Body of pancreas (tissue), 4 donors: Measurements from ENCODE around the gene KCNQ4.

Experiments
- POLR2A ChIP-seq, 3 donors: fragments of 450-650 bp; IDR thresholded peaks; one replicate each; pipeline ENCODE4 v1.6.1; 2016; ENCODE audit warnings: antibody characterized with exemption in 3 of 3, mild to moderate bottlenecking in 2 of 3
- TF ChIP-seq, protein P1 (sequence below), 7 experiments: fragments of 450-650 bp in 4 of 7; fragments of 200-600 bp in 3 of 7; sonication (generic) in 3 of 7; IDR thresholded peaks; one replicate each; pipeline ENCODE4 v1.5.1; 2016 to 2019; ENCODE audit warnings: antibody characterized with exemption in 7 of 7

DNA sequence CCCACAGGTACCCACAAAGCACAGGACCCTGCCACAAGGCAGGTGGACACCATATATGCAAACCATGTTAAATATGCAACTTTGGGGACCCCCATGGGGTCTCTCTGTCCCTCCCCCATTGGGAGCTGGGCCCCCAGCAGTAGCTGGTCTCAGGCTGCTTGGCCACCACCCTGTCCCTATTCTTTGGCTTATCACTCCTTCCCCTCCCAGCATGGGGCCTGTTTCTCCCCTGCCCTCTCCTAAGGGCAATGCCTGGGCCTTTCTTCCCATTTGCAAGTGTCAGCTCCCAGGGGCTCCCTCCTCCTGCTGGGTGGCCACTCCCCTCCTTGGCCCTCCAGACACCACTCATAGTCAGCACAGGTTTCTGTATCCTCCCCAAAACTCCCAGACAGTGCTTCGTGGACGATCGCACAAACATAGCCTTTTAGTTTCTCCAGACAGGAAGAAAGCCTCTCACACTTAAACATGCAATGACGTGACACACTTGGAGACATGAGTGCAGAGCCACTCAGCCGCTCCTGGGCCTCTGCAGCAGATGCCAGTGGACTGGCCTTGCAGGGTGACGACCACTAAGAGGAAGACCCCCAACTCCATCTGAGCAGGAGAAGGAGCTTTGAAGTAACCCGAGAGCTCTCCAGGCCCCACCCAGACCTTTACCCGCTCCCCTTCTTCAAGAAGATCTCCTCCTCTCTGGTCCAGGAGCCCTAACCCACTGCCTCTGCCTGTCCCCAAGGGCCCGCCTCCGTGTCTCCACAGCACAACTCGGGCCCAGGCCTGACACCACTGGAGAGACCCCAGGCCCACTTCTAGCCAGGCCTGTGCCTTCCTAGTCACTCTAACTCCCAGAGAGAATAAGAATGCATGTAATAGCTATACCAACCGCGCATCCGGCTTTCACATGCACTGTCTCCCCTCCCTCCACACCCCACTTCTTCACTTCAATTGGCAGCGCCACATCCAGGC, 55.7 kb downstream of the KCNQ4 start:
- TF ChIP-seq POLR2A (IDR thresholded peaks at IDR 0.05): no peak
- TF ChIP-seq, protein P1, sequence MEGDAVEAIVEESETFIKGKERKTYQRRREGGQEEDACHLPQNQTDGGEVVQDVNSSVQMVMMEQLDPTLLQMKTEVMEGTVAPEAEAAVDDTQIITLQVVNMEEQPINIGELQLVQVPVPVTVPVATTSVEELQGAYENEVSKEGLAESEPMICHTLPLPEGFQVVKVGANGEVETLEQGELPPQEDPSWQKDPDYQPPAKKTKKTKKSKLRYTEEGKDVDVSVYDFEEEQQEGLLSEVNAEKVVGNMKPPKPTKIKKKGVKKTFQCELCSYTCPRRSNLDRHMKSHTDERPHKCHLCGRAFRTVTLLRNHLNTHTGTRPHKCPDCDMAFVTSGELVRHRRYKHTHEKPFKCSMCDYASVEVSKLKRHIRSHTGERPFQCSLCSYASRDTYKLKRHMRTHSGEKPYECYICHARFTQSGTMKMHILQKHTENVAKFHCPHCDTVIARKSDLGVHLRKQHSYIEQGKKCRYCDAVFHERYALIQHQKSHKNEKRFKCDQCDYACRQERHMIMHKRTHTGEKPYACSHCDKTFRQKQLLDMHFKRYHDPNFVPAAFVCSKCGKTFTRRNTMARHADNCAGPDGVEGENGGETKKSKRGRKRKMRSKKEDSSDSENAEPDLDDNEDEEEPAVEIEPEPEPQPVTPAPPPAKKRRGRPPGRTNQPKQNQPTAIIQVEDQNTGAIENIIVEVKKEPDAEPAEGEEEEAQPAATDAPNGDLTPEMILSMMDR (IDR thresholded peaks at IDR 0.05): no peak
